ENCODE data around the gene OCLN.

- no peak for TF ChIP-seq CTCF (IDR thresholded peaks at IDR 0.05)
- TF ChIP-seq SIN3A (IDR thresholded peaks at IDR 0.05; ENCODE audit: borderline replicate concordance, insufficient read depth, low read depth, low read length) = 0 out of 2 replicates have a peak, but pooled peaks have one; percentile 48
These were observed 369 bp downstream of the OCLN start for GRCh38 chr5:69492923-69493395.

Measured in Panc1 (cell line).